NCI-H1092 (cell line): ENCODE data around the gene ACBD5.

Experiments used
- DNase-seq: peaks from one replicate; lab custom pipeline; 2025; lab: John Stamatoyannopoulos, UW

ACBD5 gene

GRCh38 chr10:27152687-27153086 lies 87.9 kb downstream of the ACBD5 start:
- no peak for DNase-seq

GRCh38 chr10:27150261-27150660 lies 90.3 kb downstream of the ACBD5 start:
- DNase-seq, result no peak

GRCh38 chr10:27147701-27148100 lies 92.9 kb downstream of the ACBD5 start:
- no peak for DNase-seq

GRCh38 chr10:27145937-27146336 lies 94.7 kb downstream of the ACBD5 start:
- no peak for DNase-seq
